Stimulated activated CD8-positive, alpha-beta memory T cell treated with anti-CD3 and anti-CD28 coated beads, Interleukin-15, amount 100 ng/mL, for 4 hours (primary cell): ENCODE results near the gene KLK12.

Source experiments
- DNase-seq, 2 donors: peaks; one replicate each; pipeline ENCODE4 v3.0.0-alpha.2; 2020; ENCODE audit warnings: low read depth in 2 of 2

Gene KLK12

GRCh38 chr19:50981587-50982146 is 53.1 kb downstream of the KLK12 start:
- no peak for DNase-seq

- DNase-seq: no peak
Measured at GRCh38 chr19:50980208-50980607, 54.6 kb downstream of the KLK12 start.

- DNase-seq: no peak
Measured at GRCh38 chr19:50979758-50980157, 55.0 kb downstream of the KLK12 start.
